Vagina (tissue), 2 donors: ENCODE results near the gene ZNF488.

Experiments used
- CTCF ChIP-seq, 3 experiments: fragments of 450-650 bp in 2 of 3; fragments of 200-600 bp in 1 of 3; sonication (generic) in 1 of 3; IDR thresholded peaks; one replicate each; pipeline ENCODE4 v1.5.1; 2017 to 2019; ENCODE audit warnings: antibody characterized with exemption in 3 of 3, mild to moderate bottlenecking in 2 of 3, moderate library complexity in 2 of 3
- POLR2A ChIP-seq, 2 donors: fragments of 450-650 bp; IDR thresholded peaks; one replicate each; pipeline ENCODE4 v1.6.1; 2017; ENCODE audit warnings: antibody characterized with exemption in 2 of 2, mild to moderate bottlenecking in 2 of 2, moderate library complexity in 2 of 2

- no peak for TF ChIP-seq CTCF (IDR thresholded peaks at IDR 0.05)
- TF ChIP-seq POLR2A (IDR thresholded peaks at IDR 0.05), result no peak
Measured at GRCh38 chr10:47374611-47375536, 9.2 kb downstream of the ZNF488 start.
